H1 (cell line): Measurements from ENCODE around the gene SOWAHD. TPM values are rescaled to one million over a fixed set of nuclear protein-coding genes. Genes with fewer than 3 reads are reported as not detected.

Source experiments
- JUN ChIP-seq: IDR thresholded peaks from 2 replicates; pipeline ENCODE4 v1.6.1; 2011; ENCODE audit warnings: low read depth, mild to moderate bottlenecking, improper control_type of control experiment, low read length
- KDM1A ChIP-seq: fragments of 200-600, 300-600 bp; sonication (generic); IDR thresholded peaks from 2 replicates; pipeline ENCODE4 v1.7.1; 2016; ENCODE audit warnings: mild to moderate bottlenecking, low read length, borderline replicate concordance
- polyA plus RNA-seq, 7 experiments: library from polyadenylated mRNA; depleted of rRNA in 3 of 7; stranded (reverse) in 5 of 7; unstranded in 2 of 7; fragments of >200 nt in 5 of 7; fragments of 200-250 nt in 2 of 7; gene quantifications; 1 replicate in 5 of 7; 2 replicates in 1 of 7; 4 replicates in 1 of 7; pipeline versions ENCODE4 v1.2.1 to v1.2.3, GENCODE V29; 2011 to 2013; ENCODE audit warnings: missing spikeins in 2 of 7, mixed read lengths in 2 of 7
- total RNA-seq: library from RNA; stranded (reverse); fragmentation: NEBNext Ultra II Directional; extraction: Animal tissue kit (Norgen Biotek cat#: 25700); gene quantifications from 2 replicates; pipeline ENCODE4 v1.2.1, GENCODE V29; 2021

SOWAHD gene
- total and polyA plus RNA-seq, 2 of the 8 experiments (the other 6 are each of a cell fraction or from before 2014, with no cell fraction given): 1.7 to 2.9 TPM

GRCh38 chrX:119759248-119759766 is 919 bp downstream of the SOWAHD start (continued):
- TF ChIP-seq JUN: no peak
- no peak for TF ChIP-seq KDM1A
